Stimulated activated CD8-positive, alpha-beta memory T cell treated with anti-CD3 and anti-CD28 coated beads, Interleukin-4, amount 100 ng/mL, for 24 hours (primary cell): Measurements from ENCODE around the gene SKIC3.

Source experiments
- DNase-seq: peaks from one replicate; pipeline ENCODE4 v3.0.0-alpha.2; 2020; ENCODE audit warnings: low read depth

Gene SKIC3

GRCh38 chr5:95531491-95531890 is 23.3 kb downstream of the SKIC3 start:
- no peak for DNase-seq

- no peak for DNase-seq
These were observed 24.4 kb downstream of the SKIC3 start for GRCh38 chr5:95530416-95530815.

- no peak for DNase-seq
These were observed 26.2 kb downstream of the SKIC3 start for GRCh38 chr5:95528565-95528964.

DNA sequence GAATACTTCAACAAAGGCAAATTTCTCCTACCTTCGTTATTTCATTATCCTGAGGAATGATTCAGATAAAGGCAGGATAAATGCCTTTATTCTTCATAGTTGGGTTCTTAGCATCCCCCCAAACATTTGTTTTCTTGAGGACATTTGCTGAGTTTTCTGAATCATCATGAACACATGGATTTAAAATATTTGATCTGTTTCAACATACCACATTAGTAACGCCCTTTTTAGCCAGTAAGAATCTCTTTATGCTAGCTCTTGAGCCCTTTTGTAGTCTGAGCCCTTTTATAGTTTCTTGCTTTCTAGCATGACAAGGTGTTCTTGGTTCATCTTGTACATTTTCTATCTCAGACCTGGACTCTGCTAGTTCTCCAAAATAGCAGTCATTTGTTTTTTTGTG is 27.9 kb downstream of the SKIC3 start:
- no peak for DNase-seq

- DNase-seq: no peak
These were observed 30.4 kb downstream of the SKIC3 start for GRCh38 chr5:95524423-95524822.

DNA sequence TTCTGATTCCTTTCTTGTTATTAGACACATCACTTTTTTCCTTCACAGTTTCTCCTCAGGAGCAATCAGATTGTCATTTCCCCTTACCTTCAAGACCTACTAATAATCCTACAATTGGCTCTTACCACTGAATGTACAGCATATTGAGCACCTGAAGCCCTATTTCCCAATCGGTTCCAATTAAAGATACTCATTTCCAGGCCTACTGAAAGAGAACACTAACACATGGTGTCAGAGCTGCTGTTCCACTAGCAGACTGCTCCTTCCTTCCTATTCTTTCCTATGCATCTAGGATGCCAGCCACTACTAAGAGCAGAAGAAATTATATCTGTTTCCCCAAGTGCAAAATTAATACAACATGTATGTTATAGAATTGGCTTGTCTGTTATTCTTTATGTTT is 34.6 kb downstream of the SKIC3 start:
- DNase-seq: no peak

DNA sequence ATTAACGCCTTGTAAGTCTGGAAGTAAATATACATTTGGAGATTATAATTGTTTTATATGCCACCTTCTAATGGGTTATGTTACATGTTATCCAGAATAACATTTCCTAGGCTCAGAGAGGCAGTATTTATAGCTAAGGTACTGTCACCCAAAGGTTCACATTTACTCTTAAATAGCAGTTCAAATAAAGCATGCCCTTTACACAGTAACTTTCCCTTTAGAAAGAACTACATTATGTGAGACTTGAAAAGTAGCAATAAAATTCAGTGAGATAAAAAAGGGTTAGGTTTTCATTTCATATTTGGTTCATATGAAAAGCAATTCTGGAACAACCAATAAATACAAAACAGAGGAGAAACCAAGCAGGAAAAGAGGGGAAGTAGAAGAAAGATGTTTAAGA is 35.1 kb downstream of the SKIC3 start:
- DNase-seq: no peak

DNA sequence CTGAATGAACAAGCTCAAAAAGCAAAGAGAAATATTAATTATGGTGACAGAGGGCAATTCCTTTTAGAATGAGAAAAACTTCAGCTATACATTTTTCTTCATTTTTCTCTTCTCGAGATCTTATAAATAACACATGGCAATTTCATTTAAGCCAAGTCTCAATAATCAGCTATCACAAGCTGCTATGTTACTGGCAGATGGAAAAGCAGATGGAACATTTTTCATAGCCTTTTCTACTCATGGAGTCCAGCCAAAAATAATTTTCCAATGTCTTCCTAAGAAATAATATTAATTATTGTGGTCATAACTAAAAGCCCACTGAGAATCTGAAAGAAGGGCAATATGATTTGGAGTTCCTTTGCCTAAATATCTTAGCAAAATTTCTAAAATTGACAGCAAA is 35.6 kb downstream of the SKIC3 start:
- DNase-seq: no peak

GRCh38 chr5:95518417-95518816 is 36.4 kb downstream of the SKIC3 start:
- no peak for DNase-seq

- no peak for DNase-seq
These were observed 43.2 kb downstream of the SKIC3 start for GRCh38 chr5:95511606-95512005.

DNA sequence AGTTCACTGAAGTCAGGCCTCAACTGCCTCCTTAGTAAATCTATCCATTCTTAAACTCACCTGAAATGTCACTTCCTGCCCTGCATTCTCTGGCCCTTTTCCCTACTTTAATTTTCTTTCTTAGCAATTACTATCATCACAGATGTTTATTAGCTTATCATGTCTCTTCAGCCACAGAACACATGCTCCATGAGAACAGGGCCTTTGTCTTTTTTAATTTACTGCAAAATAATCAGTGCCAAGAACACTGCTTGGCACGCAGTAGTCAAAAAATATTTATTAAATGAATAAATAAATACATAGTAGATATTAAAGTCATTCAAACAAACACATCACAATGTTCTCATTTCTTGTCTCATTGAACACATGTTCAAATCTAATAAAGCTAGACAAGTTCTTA is 46.2 kb downstream of the SKIC3 start:
- DNase-seq: no peak
